Measurements from ENCODE around the gene OR10AD1. TPM values are rescaled to one million over a fixed set of nuclear protein-coding genes. Genes with fewer than 3 reads are reported as not detected.

The OR10AD1 gene
- polyA plus RNA-seq, 1 of the 3 experiments (the other 2 are of a cell fraction) = not detected

GRCh38 chr12:48237162-48237561 is 34.1 kb upstream of the OR10AD1 start:
- Histone ChIP-seq H3F3A (replicated peaks; ENCODE audit: insufficient read depth) (no peaks in the 10 kb centered on the region), H2AFZ (ENCODE audit: low read depth) (no peak overlapping the region), H3K27ac (ENCODE audit: low read depth in 2 of 2, low read length in 1 of 2) (no peak overlapping the region), H3K4me2 (no peak overlapping the region), H3K27me3 (ENCODE audit: insufficient read depth) (no peaks in the 10 kb centered on the region), H3K4me1 (ENCODE audit: control insufficient read depth in 1 of 2, insufficient read depth in 2 of 2, low read depth in 1 of 2, low read length in 1 of 2) (no peaks in the 10 kb centered on the region), H3K9ac (no peak overlapping the region), H3K36me3 (replicated peaks in 1 of 2; ENCODE audit: control insufficient read depth in 1 of 2, insufficient read depth in 2 of 2, low read length in 1 of 2) (no peaks in the 10 kb centered on the region), H3K9me3 (no peaks in the 10 kb centered on the region), H4K20me1 (ENCODE audit: insufficient read depth) (no peaks in the 10 kb centered on the region), H3K4me3 (ENCODE audit: low read depth in 2 of 2, low read length in 1 of 2) (no peak overlapping the region), H3K9me2 (no peaks in the 10 kb centered on the region), H3K79me2 (ENCODE audit: insufficient read depth) (no peaks in the 10 kb centered on the region)
- ChIA-PET POLR2A (no interaction called here), CTCF (no interaction called here)
- 5% methylated on average over 3 of the region's 3 CpGs for WGBS (ENCODE audit: low lambda C conversion rate)
- no peak for DNase-seq
- TF ChIP-seq, protein P1, sequence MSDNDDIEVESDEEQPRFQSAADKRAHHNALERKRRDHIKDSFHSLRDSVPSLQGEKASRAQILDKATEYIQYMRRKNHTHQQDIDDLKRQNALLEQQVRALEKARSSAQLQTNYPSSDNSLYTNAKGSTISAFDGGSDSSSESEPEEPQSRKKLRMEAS (IDR thresholded peaks at IDR 0.05; ENCODE audit: low read depth) = no peak
- TF ChIP-seq, protein P2, sequence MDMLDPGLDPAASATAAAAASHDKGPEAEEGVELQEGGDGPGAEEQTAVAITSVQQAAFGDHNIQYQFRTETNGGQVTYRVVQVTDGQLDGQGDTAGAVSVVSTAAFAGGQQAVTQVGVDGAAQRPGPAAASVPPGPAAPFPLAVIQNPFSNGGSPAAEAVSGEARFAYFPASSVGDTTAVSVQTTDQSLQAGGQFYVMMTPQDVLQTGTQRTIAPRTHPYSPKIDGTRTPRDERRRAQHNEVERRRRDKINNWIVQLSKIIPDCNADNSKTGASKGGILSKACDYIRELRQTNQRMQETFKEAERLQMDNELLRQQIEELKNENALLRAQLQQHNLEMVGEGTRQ (IDR thresholded peaks at IDR 0.05; ENCODE audit: borderline replicate concordance, low read depth, low read length) = no peak
- TF ChIP-seq FOSL2 (IDR thresholded peaks at IDR 0.05; ENCODE audit: borderline replicate concordance, low read depth) (no peak), CTCF (IDR thresholded peaks at IDR 0.05) (no peak), YY1 (IDR thresholded peaks at IDR 0.05; ENCODE audit: low read depth) (no peak), GATA2 (CRISPR knock-in tag; IDR thresholded peaks at IDR 0.05) (no peak), RCOR1 (IDR thresholded peaks at IDR 0.05; ENCODE audit: low read length) (no peak), EZH2phosphoT487 (IDR thresholded peaks at IDR 0.05; ENCODE audit: borderline replicate concordance, low read depth) (no peak)
- TF ChIP-seq, protein P3, sequence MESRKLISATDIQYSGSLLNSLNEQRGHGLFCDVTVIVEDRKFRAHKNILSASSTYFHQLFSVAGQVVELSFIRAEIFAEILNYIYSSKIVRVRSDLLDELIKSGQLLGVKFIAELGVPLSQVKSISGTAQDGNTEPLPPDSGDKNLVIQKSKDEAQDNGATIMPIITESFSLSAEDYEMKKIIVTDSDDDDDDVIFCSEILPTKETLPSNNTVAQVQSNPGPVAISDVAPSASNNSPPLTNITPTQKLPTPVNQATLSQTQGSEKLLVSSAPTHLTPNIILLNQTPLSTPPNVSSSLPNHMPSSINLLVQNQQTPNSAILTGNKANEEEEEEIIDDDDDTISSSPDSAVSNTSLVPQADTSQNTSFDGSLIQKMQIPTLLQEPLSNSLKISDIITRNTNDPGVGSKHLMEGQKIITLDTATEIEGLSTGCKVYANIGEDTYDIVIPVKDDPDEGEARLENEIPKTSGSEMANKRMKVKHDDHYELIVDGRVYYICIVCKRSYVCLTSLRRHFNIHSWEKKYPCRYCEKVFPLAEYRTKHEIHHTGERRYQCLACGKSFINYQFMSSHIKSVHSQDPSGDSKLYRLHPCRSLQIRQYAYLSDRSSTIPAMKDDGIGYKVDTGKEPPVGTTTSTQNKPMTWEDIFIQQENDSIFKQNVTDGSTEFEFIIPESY (IDR thresholded peaks at IDR 0.05; ENCODE audit: borderline replicate concordance, low read depth) = no peak
- TF ChIP-seq, protein P4, sequence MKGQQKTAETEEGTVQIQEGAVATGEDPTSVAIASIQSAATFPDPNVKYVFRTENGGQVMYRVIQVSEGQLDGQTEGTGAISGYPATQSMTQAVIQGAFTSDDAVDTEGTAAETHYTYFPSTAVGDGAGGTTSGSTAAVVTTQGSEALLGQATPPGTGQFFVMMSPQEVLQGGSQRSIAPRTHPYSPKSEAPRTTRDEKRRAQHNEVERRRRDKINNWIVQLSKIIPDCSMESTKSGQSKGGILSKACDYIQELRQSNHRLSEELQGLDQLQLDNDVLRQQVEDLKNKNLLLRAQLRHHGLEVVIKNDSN (IDR thresholded peaks at IDR 0.05; ENCODE audit: borderline replicate concordance, low read depth) = no peak

All from SK-N-SH (cell line).